ENCODE measurements around the gene PRR7. TPM values are rescaled to one million over a fixed set of nuclear protein-coding genes. Genes with fewer than 3 reads are reported as not detected.

The PRR7 gene
- total and polyA plus RNA-seq, 2 of the 13 experiments (the other 11 are each of a cell fraction or from before 2014, with no cell fraction given), result 4.8 to 5.0 TPM

- in situ Hi-C loops (cut with HindIII; ENCODE audit: extremely low pct_ligation_motif_present, low pct_unique_long_range_greater_than_20kb) (no loop called here), intact Hi-C loops (cut with micrococcal nuclease; ENCODE audit: unreplicated experiment) (no loop called here)
- POLR2A ChIA-PET, result no interaction called here
- CTCF ChIA-PET (ENCODE audit: low intra/inter-chr PET ratio, low total read pairs), result no interaction called here
- FAIRE-seq, result no peak
- DNase-seq (ENCODE audit: low spot score), result no peak
- no peaks in the 10 kb centered on the region for H3K9me3 ChIP-seq (ENCODE audit: low read length)
- no peaks in the 10 kb centered on the region for H3K27me3 ChIP-seq (ENCODE audit: control insufficient read depth in 1 of 2, insufficient read depth in 2 of 2, low read length in 2 of 2)
- no peaks in the 10 kb centered on the region for H4K20me1 ChIP-seq (ENCODE audit: insufficient read depth, low read length)
- ATAC-seq, result no peak
- 98% methylated on average over 3 of the region's 3 CpGs for WGBS (ENCODE audit: low lambda C conversion rate)
- no peaks in the 10 kb centered on the region for H3K79me2 ChIP-seq (ENCODE audit: insufficient read depth, low read length)
- no peak overlapping the region for H3K27ac ChIP-seq (ENCODE audit: extremely low read length, insufficient read depth, low read length)
- no peak overlapping the region for H3K4me3 ChIP-seq (replicated peaks in 1 of 3; ENCODE audit: insufficient read depth in 1 of 3, low read depth in 2 of 3, low read length in 3 of 3)
- peaks cover 15 to 18% of the 10 kb centered on the region in 2 experiments; a peak in 4 of 5 replicates for H3K36me3 ChIP-seq (replicated peaks in 1 of 2; ENCODE audit: control insufficient read depth in 1 of 2, insufficient read depth in 2 of 2, low read length in 2 of 2)
- H3K4me2 ChIP-seq (ENCODE audit: low read depth, low read length), result no peak overlapping the region
- H3K4me1 ChIP-seq (ENCODE audit: insufficient read depth, low read length), result no peaks in the 10 kb centered on the region
- no peak for TF ChIP-seq ELF1 (CRISPR knock-in tag; IDR thresholded peaks at IDR 0.05)
- no peak for TF ChIP-seq SCMH1 (CRISPR knock-in tag; IDR thresholded peaks at IDR 0.05; ENCODE audit: borderline replicate concordance)
- no peak for TF ChIP-seq LRRFIP1 (CRISPR knock-in tag; conservative IDR thresholded peaks at IDR 0.05)
- no peak for TF ChIP-seq SALL1 (CRISPR knock-in tag; IDR thresholded peaks at IDR 0.05)
- no peak for TF ChIP-seq ZFP41 (CRISPR knock-in tag; IDR thresholded peaks at IDR 0.05; ENCODE audit: borderline replicate concordance)
- no peak for TF ChIP-seq LBX2 (CRISPR knock-in tag; IDR thresholded peaks at IDR 0.05; ENCODE audit: borderline replicate concordance)
- TF ChIP-seq ZBTB39 (CRISPR knock-in tag; IDR thresholded peaks at IDR 0.05), result no peak
- H3K9ac ChIP-seq (ENCODE audit: insufficient read depth, low read depth, low read length), result no peak overlapping the region
- no peak overlapping the region for H2AFZ ChIP-seq (ENCODE audit: low read length)
- BruUV-seq (replicated peaks), result no TSS peak
These were observed 39.6 kb downstream of the PRR7 start for GRCh38 chr5:177486256-177486655.

Measured in HepG2 (cell line).